Lower leg skin (tissue), 4 donors: ENCODE measurements around the gene KCNIP4. TPM values are rescaled to one million over a fixed set of nuclear protein-coding genes. Genes with fewer than 3 reads are reported as not detected.

Source experiments
- DNase-seq, 2 donors: peaks; one replicate each; pipeline ENCODE4 v3.0.0-alpha.2; 2019; ENCODE audit warnings: low spot score in 2 of 2
- H3K4me3 ChIP-seq: fragments of 200-600 bp; sonication (generic); 2 replicates; pipeline ENCODE4 v1.5.1; 2017; ENCODE audit warnings: mild to moderate bottlenecking, low read depth; ENCODE audit not compliant: poor library complexity, severe bottlenecking
- POLR2A ChIP-seq, 2 donors: fragments of 450-650 bp; IDR thresholded peaks; one replicate each; pipeline ENCODE4 v1.6.1; 2016 to 2017; ENCODE audit warnings: antibody characterized with exemption in 2 of 2, mild to moderate bottlenecking in 1 of 2, moderate library complexity in 1 of 2
- WGBS, 2 donors: methylation state at CpG; one replicate each; pipeline ENCODE4 v1.1.5; 2018; 5-methylcytosine and 5-hydroxymethylcytosine counted together
- intact Hi-C: fragments of 100-400 bp; cut with DNase I; formaldehyde crosslinking; loops from one replicate; pipeline ENCODE4 v1.15.0; 2023; ENCODE audit warnings: low total_unique reads
- total RNA-seq, 4 donors: library from RNA; depleted of rRNA; stranded (reverse); fragments of >200 nt; gene quantifications; one replicate each; pipeline ENCODE4 v1.1.0, GENCODE V29; 2016
- TF ChIP-seq, protein P1 (sequence below), 3 donors: fragments of 450-650 bp; IDR thresholded peaks; one replicate each; pipeline ENCODE4 v1.5.1; 2016; ENCODE audit warnings: antibody characterized with exemption in 3 of 3, mild to moderate bottlenecking in 3 of 3, moderate library complexity in 2 of 3

KCNIP4 gene
- total RNA-seq, 4 donors from 2014 or later: not detected

DNA sequence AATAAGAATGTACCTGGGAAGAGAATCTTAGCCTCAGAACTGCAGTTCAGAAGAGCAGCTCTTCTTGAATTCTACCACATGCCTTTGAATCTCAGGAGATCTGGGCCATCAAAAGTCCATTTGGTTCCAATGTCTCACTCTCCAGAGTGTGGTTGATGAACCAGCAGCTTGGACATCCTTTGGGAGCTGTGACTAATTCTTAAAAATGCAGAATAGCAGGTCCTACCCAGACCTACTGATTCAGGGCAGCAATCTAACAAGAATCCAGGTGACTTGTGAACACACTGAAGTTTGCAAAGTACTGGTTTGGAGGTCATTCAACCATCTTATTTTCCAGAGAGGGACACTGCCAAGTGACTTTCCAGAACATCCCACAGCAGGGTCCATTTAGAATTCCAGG, 1003.6 kb downstream of the KCNIP4 start:
- intact Hi-C loops: no loop called here

DNA sequence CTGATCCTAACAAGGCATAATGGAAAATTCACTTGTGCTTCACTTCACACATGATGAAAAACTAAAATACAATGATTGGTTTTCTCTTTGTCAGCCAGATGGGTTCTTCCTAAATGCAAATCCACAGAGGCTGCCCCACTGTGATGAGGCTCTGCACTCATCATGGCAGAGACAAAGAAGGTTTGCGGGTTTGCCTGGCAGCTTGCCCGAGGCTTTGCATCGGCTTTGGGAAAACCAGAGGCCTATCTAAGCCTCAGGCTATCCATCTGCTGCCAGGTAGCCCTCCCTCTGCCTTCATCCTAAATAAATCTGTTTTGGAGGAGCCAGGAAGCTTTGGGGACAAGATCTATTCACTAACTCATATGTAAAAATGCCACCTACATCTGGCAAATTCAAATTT, 1004.1 kb downstream of the KCNIP4 start:
- H3K4me3 ChIP-seq: no peak overlapping the region
- intact Hi-C loops: no loop called here
- DNase-seq: no peak
- 68 to 69% methylated on average over 3 of the region's 3 CpGs for WGBS, 2 donors
- TF ChIP-seq POLR2A (IDR thresholded peaks at IDR 0.05): no peak
- TF ChIP-seq, protein P1, sequence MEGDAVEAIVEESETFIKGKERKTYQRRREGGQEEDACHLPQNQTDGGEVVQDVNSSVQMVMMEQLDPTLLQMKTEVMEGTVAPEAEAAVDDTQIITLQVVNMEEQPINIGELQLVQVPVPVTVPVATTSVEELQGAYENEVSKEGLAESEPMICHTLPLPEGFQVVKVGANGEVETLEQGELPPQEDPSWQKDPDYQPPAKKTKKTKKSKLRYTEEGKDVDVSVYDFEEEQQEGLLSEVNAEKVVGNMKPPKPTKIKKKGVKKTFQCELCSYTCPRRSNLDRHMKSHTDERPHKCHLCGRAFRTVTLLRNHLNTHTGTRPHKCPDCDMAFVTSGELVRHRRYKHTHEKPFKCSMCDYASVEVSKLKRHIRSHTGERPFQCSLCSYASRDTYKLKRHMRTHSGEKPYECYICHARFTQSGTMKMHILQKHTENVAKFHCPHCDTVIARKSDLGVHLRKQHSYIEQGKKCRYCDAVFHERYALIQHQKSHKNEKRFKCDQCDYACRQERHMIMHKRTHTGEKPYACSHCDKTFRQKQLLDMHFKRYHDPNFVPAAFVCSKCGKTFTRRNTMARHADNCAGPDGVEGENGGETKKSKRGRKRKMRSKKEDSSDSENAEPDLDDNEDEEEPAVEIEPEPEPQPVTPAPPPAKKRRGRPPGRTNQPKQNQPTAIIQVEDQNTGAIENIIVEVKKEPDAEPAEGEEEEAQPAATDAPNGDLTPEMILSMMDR (IDR thresholded peaks at IDR 0.05): no peak

More for the DNA sequence above, 1003.6 kb downstream of the KCNIP4 start:
- TF ChIP-seq, protein P1 (IDR thresholded peaks at IDR 0.05): no peak
- TF ChIP-seq POLR2A (IDR thresholded peaks at IDR 0.05): no peak
- no peak overlapping the region for H3K4me3 ChIP-seq
- DNase-seq: no peak

DNA sequence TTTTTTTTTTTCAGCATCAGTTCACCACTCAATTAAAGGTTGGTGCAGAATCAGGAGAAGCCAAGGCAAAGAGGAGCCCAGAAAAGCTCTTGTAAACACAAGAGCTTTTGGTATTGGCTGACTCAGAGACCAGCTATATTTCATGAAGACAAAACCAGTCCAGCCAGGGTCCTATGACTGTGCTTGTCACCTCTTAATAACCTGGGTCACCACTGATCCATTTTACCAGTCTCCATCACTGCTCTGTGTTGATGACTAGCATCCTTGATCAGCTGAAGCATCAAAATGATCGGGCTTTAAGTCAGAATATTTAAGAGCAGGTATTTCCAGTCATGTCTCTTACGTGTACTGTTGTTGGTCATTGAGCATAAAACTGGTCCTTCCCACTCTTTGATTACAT, 1010.4 kb downstream of the KCNIP4 start:
- 84 to 91% methylated on average over 2 of the region's 2 CpGs for WGBS, 2 donors
- DNase-seq: no peak
- H3K4me3 ChIP-seq: no peak overlapping the region
- TF ChIP-seq POLR2A (IDR thresholded peaks at IDR 0.05): no peak
- intact Hi-C loops: no loop called here

DNA sequence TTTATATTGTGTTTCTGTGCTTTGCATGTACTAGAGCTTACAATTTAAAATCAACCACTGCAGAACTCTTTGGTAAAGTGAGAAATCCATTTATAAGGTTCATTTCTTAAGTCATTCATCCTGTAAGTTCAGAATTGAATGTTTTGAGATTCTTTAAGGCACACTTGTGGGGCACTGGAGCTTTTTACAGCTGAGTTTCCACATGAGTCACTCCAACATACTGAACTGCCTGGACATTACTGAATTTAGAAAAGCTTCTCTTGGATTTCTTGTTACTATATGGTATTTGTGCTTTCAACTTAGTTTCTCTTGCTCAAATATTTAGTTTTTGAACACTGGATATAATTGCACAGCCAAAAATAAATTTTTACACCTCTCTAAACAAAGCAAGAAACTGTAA, 1022.0 kb downstream of the KCNIP4 start:
- DNase-seq: no peak
- intact Hi-C loops: no loop called here
- H3K4me3 ChIP-seq: no peak overlapping the region
- TF ChIP-seq, protein P1 (IDR thresholded peaks at IDR 0.05): no peak
- no peak for TF ChIP-seq POLR2A (IDR thresholded peaks at IDR 0.05)

DNA sequence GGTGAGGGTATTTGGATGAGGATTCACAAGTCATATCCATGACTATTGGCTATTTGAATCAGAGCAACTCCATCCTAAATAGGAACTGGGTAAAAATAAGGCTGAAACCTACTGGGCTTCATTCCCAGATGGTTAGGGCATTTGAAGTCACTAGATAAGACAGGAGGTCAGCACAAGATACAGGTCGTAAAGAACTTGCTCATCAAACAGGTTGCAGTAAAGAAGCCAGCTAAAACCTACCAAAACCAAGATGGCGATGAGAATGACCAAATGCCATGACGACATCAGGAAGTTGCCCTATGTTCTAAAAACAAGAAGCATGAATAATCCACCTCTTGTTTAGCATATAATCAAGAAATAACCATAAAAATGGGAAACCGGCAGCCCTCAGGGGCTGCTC, 1023.4 kb downstream of the KCNIP4 start:
- DNase-seq: no peak
- TF ChIP-seq POLR2A (IDR thresholded peaks at IDR 0.05): no peak
- TF ChIP-seq, protein P1 (IDR thresholded peaks at IDR 0.05): no peak
- no peak overlapping the region for H3K4me3 ChIP-seq
- 85 to 93% methylated on average over 4 of the region's 4 CpGs for WGBS, 2 donors
- intact Hi-C loops: no loop called here

DNA sequence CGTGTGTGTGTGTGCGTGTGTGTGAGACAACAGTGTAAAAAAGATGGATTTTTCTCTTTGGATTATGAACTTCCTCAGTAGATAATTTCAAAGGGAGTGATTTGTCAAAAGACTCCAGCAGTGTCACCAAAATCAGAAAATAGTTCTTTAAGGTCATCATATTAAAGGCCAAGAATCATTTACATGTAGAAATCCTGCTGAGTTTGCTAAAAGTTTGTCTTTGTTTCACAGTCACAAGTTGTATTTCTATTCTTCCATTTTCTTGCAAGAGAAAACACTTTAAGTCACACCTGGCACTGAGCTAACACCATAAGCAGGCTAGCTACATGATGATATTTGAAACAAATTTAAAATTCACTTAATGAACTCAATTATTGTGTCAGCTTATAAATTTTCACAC, 1025.6 kb downstream of the KCNIP4 start:
- intact Hi-C loops: no loop called here
- no peak overlapping the region for H3K4me3 ChIP-seq
- WGBS, 2 donors: 85 to 89% methylated on average over 2 of the region's 2 CpGs
- TF ChIP-seq, protein P1 (IDR thresholded peaks at IDR 0.05): no peak
- no peak for TF ChIP-seq POLR2A (IDR thresholded peaks at IDR 0.05)
- DNase-seq: no peak
